ENCODE measurements around the gene MRPS27. TPM values are rescaled to one million over a fixed set of nuclear protein-coding genes. Genes with fewer than 3 reads are reported as not detected.

The MRPS27 gene
- total RNA-seq, 4 donors from 2014 or later: 48.7 to 63.7 (median 51.9) TPM

- Histone ChIP-seq H3K4me1 (no peaks in the 10 kb centered on the region), H3K27ac (no peak overlapping the region), H3K9me3 (no peaks in the 10 kb centered on the region), H3K36me3 (peaks cover 17% of the 10 kb centered on the region), H3K27me3 (no peaks in the 10 kb centered on the region), H3K4me3 (no peak overlapping the region)
- DNase-seq (ENCODE audit: low spot score in 2 of 2): no peak
- TF ChIP-seq CTCF (IDR thresholded peaks at IDR 0.05) (no peak), EP300 (IDR thresholded peaks at IDR 0.05) (no peak), POLR2A (IDR thresholded peaks at IDR 0.05) (no peak), POLR2AphosphoS5 (IDR thresholded peaks at IDR 0.05) (no peak)
- 72% methylated on average over 4 of the region's 4 CpGs for WGBS
Observed at GRCh38 chr5:72347801-72348308, 27.8 kb upstream of the MRPS27 start.

- 90% methylated on average over 2 of the region's 2 CpGs for WGBS
- DNase-seq (ENCODE audit: low spot score in 2 of 2): no peak
- Histone ChIP-seq H3K4me3 (no peak overlapping the region), H3K4me1 (no peaks in the 10 kb centered on the region), H3K27me3 (no peaks in the 10 kb centered on the region), H3K9me3 (no peaks in the 10 kb centered on the region), H3K27ac (no peak overlapping the region), H3K36me3 (peaks cover 25% of the 10 kb centered on the region)
- no peak for TF ChIP-seq CTCF (IDR thresholded peaks at IDR 0.05)
Observed at GRCh38 chr5:72346398-72346797, 26.4 kb upstream of the MRPS27 start.

GRCh38 chr5:72338689-72339209 lies 18.7 kb upstream of the MRPS27 start:
- H3K36me3 ChIP-seq: peaks cover 48% of the 10 kb centered on the region
- 89% methylated on average over 4 of the region's 4 CpGs for WGBS
- H3K27me3 ChIP-seq: no peaks in the 10 kb centered on the region
- H3K4me1 ChIP-seq: no peaks in the 10 kb centered on the region
- H3K27ac ChIP-seq: no peak overlapping the region
- H3K9me3 ChIP-seq: no peaks in the 10 kb centered on the region
- no peak for TF ChIP-seq POLR2AphosphoS5 (IDR thresholded peaks at IDR 0.05)
- TF ChIP-seq CTCF (IDR thresholded peaks at IDR 0.05): no peak
- TF ChIP-seq POLR2A (IDR thresholded peaks at IDR 0.05): no peak
- TF ChIP-seq EP300 (IDR thresholded peaks at IDR 0.05): no peak
- no peak overlapping the region for H3K4me3 ChIP-seq
- DNase-seq (ENCODE audit: low spot score in 2 of 2): no peak

- no peak for DNase-seq (ENCODE audit: low spot score in 2 of 2)
- no peak for TF ChIP-seq CTCF (IDR thresholded peaks at IDR 0.05)
- Histone ChIP-seq H3K4me1 (no peaks in the 10 kb centered on the region), H3K9me3 (no peaks in the 10 kb centered on the region), H3K4me3 (no peak overlapping the region), H3K27ac (no peak overlapping the region), H3K27me3 (no peaks in the 10 kb centered on the region), H3K36me3 (peaks cover 47% of the 10 kb centered on the region)
- WGBS: 94% methylated on average over 1 of the region's 1 CpG
Observed at GRCh38 chr5:72337159-72337558, 17.1 kb upstream of the MRPS27 start.

- Histone ChIP-seq H3K27me3 (no peaks in the 10 kb centered on the region), H3K36me3 (peaks cover 41% of the 10 kb centered on the region), H3K4me1 (no peaks in the 10 kb centered on the region), H3K27ac (no peak overlapping the region), H3K4me3 (no peak overlapping the region), H3K9me3 (no peaks in the 10 kb centered on the region)
- 79% methylated on average over 1 of the region's 1 CpG for whole genome bisulfite sequencing
- no peak for DNase-seq (ENCODE audit: low spot score in 2 of 2)
- TF ChIP-seq EP300 (IDR thresholded peaks at IDR 0.05) (no peak), POLR2A (IDR thresholded peaks at IDR 0.05) (no peak), POLR2AphosphoS5 (IDR thresholded peaks at IDR 0.05) (no peak), CTCF (IDR thresholded peaks at IDR 0.05) (no peak)
Observed at GRCh38 chr5:72330712-72331111, 10.7 kb upstream of the MRPS27 start.
